Measurements from ENCODE around the gene NUAK2. TPM values are rescaled to one million over a fixed set of nuclear protein-coding genes. Genes with fewer than 3 reads are reported as not detected.
A peak's percentile ranks its signal among the peaks of the same experiment; 100 is the strongest.

The NUAK2 gene
- total and polyA plus RNA-seq, 9 donors: 0.35 to 1.5 (median 0.41) TPM

GRCh38 chr1:205356440-205357139 lies 35.0 kb upstream of the NUAK2 start, which contains the start of gene KLHDC8A:
TSS of gene KLHDC8A (minus strand) at chr1:205356922. CDS start at chr1:205343604, 13,318 bp downstream.
- Histone ChIP-seq H3K27ac (ENCODE audit: low read length) (peak within 1 kb of the TSS; percentile 7), H3K4me3 (ENCODE audit: low read length) (no peak within 1 kb of the TSS), H3K9me3 (replicated peaks; ENCODE audit: control insufficient read depth, low read depth, low read length) (no peaks in the 10 kb centered on the region), H3K4me1 (ENCODE audit: control insufficient read depth, insufficient read depth, low read length) (peaks cover 19% of the 10 kb centered on the region), H3K36me3 (ENCODE audit: control insufficient read depth, insufficient read depth, low read length) (no peaks in the 10 kb centered on the region), H3K27me3 (ENCODE audit: control insufficient read depth, insufficient read depth, low read length) (no peaks in the 10 kb centered on the region)
- 17% methylated on average over 13 of the region's 20 CpGs for WGBS (ENCODE audit: insufficient coverage)
- peak; percentile 92 for DNase-seq

- H3K4me3 ChIP-seq (ENCODE audit: low read length): no peak overlapping the region
- no peak for DNase-seq
- no peak overlapping the region for H3K27ac ChIP-seq (ENCODE audit: low read length)
- WGBS (ENCODE audit: insufficient coverage): 60% methylated on average over 1 of the region's 3 CpGs
- H3K9me3 ChIP-seq (replicated peaks; ENCODE audit: control insufficient read depth, low read depth, low read length): no peaks in the 10 kb centered on the region
- no peaks in the 10 kb centered on the region for H3K36me3 ChIP-seq (ENCODE audit: control insufficient read depth, insufficient read depth, low read length)
- peaks cover 19% of the 10 kb centered on the region for H3K4me1 ChIP-seq (ENCODE audit: control insufficient read depth, insufficient read depth, low read length)
- no peaks in the 10 kb centered on the region for H3K27me3 ChIP-seq (ENCODE audit: control insufficient read depth, insufficient read depth, low read length)
Measured at GRCh38 chr1:205355075-205355453, 33.5 kb upstream of the NUAK2 start.

- Histone ChIP-seq H3K9me3 (replicated peaks; ENCODE audit: control insufficient read depth, low read depth, low read length) (no peaks in the 10 kb centered on the region), H3K4me3 (ENCODE audit: low read length) (no peak overlapping the region), H3K36me3 (ENCODE audit: control insufficient read depth, insufficient read depth, low read length) (no peaks in the 10 kb centered on the region), H3K27me3 (ENCODE audit: control insufficient read depth, insufficient read depth, low read length) (no peaks in the 10 kb centered on the region), H3K4me1 (ENCODE audit: control insufficient read depth, insufficient read depth, low read length) (peaks cover 17% of the 10 kb centered on the region), H3K27ac (ENCODE audit: low read length) (no peak overlapping the region)
- WGBS (ENCODE audit: insufficient coverage): no CpG with 5 or more reads among the region's 5 CpGs
- peak; percentile 80 for DNase-seq
Measured at GRCh38 chr1:205354259-205355074, 32.9 kb upstream of the NUAK2 start.

- Histone ChIP-seq H3K9me3 (replicated peaks; ENCODE audit: control insufficient read depth, low read depth, low read length) (no peaks in the 10 kb centered on the region), H3K36me3 (ENCODE audit: control insufficient read depth, insufficient read depth, low read length) (no peaks in the 10 kb centered on the region), H3K4me1 (ENCODE audit: control insufficient read depth, insufficient read depth, low read length) (peaks cover 17% of the 10 kb centered on the region), H3K4me3 (ENCODE audit: low read length) (no peak overlapping the region), H3K27me3 (ENCODE audit: control insufficient read depth, insufficient read depth, low read length) (peaks cover under 1% of the 10 kb centered on the region), H3K27ac (ENCODE audit: low read length) (no peak overlapping the region)
- WGBS (ENCODE audit: insufficient coverage): 87% methylated on average over 3 of the region's 6 CpGs
- DNase-seq: no peak
Measured at GRCh38 chr1:205353612-205354011, 32.1 kb upstream of the NUAK2 start.

- Histone ChIP-seq H3K27me3 (ENCODE audit: control insufficient read depth, insufficient read depth, low read length) (peaks cover 3% of the 10 kb centered on the region), H3K27ac (ENCODE audit: low read length) (no peak overlapping the region), H3K36me3 (ENCODE audit: control insufficient read depth, insufficient read depth, low read length) (no peaks in the 10 kb centered on the region), H3K4me3 (ENCODE audit: low read length) (no peak overlapping the region), H3K4me1 (ENCODE audit: control insufficient read depth, insufficient read depth, low read length) (peaks cover 17% of the 10 kb centered on the region), H3K9me3 (replicated peaks; ENCODE audit: control insufficient read depth, low read depth, low read length) (no peaks in the 10 kb centered on the region)
- 76% methylated on average over 4 of the region's 4 CpGs for WGBS (ENCODE audit: insufficient coverage)
- DNase-seq: no peak
Measured at GRCh38 chr1:205353191-205353590, 31.6 kb upstream of the NUAK2 start.

GRCh38 chr1:205351984-205352713 lies 30.6 kb upstream of the NUAK2 start:
- Histone ChIP-seq H3K27me3 (ENCODE audit: control insufficient read depth, insufficient read depth, low read length) (peaks cover 7% of the 10 kb centered on the region), H3K27ac (ENCODE audit: low read length) (no peak overlapping the region), H3K36me3 (ENCODE audit: control insufficient read depth, insufficient read depth, low read length) (no peaks in the 10 kb centered on the region), H3K4me3 (ENCODE audit: low read length) (no peak overlapping the region), H3K4me1 (ENCODE audit: control insufficient read depth, insufficient read depth, low read length) (peaks cover 15% of the 10 kb centered on the region), H3K9me3 (replicated peaks; ENCODE audit: control insufficient read depth, low read depth, low read length) (no peaks in the 10 kb centered on the region)
- WGBS (ENCODE audit: insufficient coverage): 30% methylated on average over 10 of the region's 11 CpGs
- peak; percentile 26 for DNase-seq

GRCh38 chr1:205350691-205351141 lies 29.2 kb upstream of the NUAK2 start:
- H3K27ac ChIP-seq (ENCODE audit: low read length): no peak overlapping the region
- H3K27me3 ChIP-seq (ENCODE audit: control insufficient read depth, insufficient read depth, low read length): peaks cover 18% of the 10 kb centered on the region
- no peaks in the 10 kb centered on the region for H3K36me3 ChIP-seq (ENCODE audit: control insufficient read depth, insufficient read depth, low read length)
- no peak for DNase-seq
- peaks cover 5% of the 10 kb centered on the region for H3K4me1 ChIP-seq (ENCODE audit: control insufficient read depth, insufficient read depth, low read length)
- H3K4me3 ChIP-seq (ENCODE audit: low read length): no peak overlapping the region
- H3K9me3 ChIP-seq (replicated peaks; ENCODE audit: control insufficient read depth, low read depth, low read length): no peaks in the 10 kb centered on the region
- WGBS (ENCODE audit: insufficient coverage): 25% methylated on average over 2 of the region's 8 CpGs

- 93% methylated on average over 2 of the region's 4 CpGs for WGBS (ENCODE audit: insufficient coverage)
- peaks cover 23% of the 10 kb centered on the region for H3K27me3 ChIP-seq (ENCODE audit: control insufficient read depth, insufficient read depth, low read length)
Measured at GRCh38 chr1:205350124-205350523, 28.6 kb upstream of the NUAK2 start.

GRCh38 chr1:205348554-205349487 lies 27.3 kb upstream of the NUAK2 start:
- no peak overlapping the region for H3K27ac ChIP-seq (ENCODE audit: low read length)
- no peak for DNase-seq
- no peak overlapping the region for H3K4me3 ChIP-seq (ENCODE audit: low read length)
- H3K9me3 ChIP-seq (replicated peaks; ENCODE audit: control insufficient read depth, low read depth, low read length): no peaks in the 10 kb centered on the region
- WGBS (ENCODE audit: insufficient coverage): 64% methylated on average over 4 of the region's 5 CpGs
- H3K27me3 ChIP-seq (ENCODE audit: control insufficient read depth, insufficient read depth, low read length): peaks cover 36% of the 10 kb centered on the region
- H3K4me1 ChIP-seq (ENCODE audit: control insufficient read depth, insufficient read depth, low read length): peaks cover 10% of the 10 kb centered on the region
- no peaks in the 10 kb centered on the region for H3K36me3 ChIP-seq (ENCODE audit: control insufficient read depth, insufficient read depth, low read length)

More at GRCh38 chr1:205350124-205350523, 28.6 kb upstream of the NUAK2 start:
- H3K36me3 ChIP-seq (ENCODE audit: control insufficient read depth, insufficient read depth, low read length): no peaks in the 10 kb centered on the region
- peaks cover 5% of the 10 kb centered on the region for H3K4me1 ChIP-seq (ENCODE audit: control insufficient read depth, insufficient read depth, low read length)
- DNase-seq: no peak
- H3K9me3 ChIP-seq (replicated peaks; ENCODE audit: control insufficient read depth, low read depth, low read length): no peaks in the 10 kb centered on the region
- H3K27ac ChIP-seq (ENCODE audit: low read length): no peak overlapping the region
- no peak overlapping the region for H3K4me3 ChIP-seq (ENCODE audit: low read length)
